GM19099 (cell line): ENCODE results near the gene BRD9.

Source experiments
- POLR2A ChIP-seq: IDR thresholded peaks from 3 replicates; pipeline ENCODE4 v1.6.1; 2011; ENCODE audit warnings: low read depth; ENCODE audit not compliant: insufficient read length; ENCODE audit errors: extremely low read depth

BRD9 gene

GRCh38 chr5:926417-927171 lies 34.0 kb upstream of the BRD9 start:
- TF ChIP-seq POLR2A: no peak

- TF ChIP-seq POLR2A: no peak
Observed at GRCh38 chr5:923281-923873, 30.8 kb upstream of the BRD9 start.

GRCh38 chr5:922436-923280 lies 30.1 kb upstream of the BRD9 start:
- no peak for TF ChIP-seq POLR2A

GRCh38 chr5:921456-922435 lies 29.1 kb upstream of the BRD9 start:
- no peak for TF ChIP-seq POLR2A

- no peak for TF ChIP-seq POLR2A
Observed at GRCh38 chr5:920321-920720, 27.7 kb upstream of the BRD9 start.

- TF ChIP-seq POLR2A: no peak
Observed at GRCh38 chr5:919356-920000, 26.9 kb upstream of the BRD9 start.

- no peak for TF ChIP-seq POLR2A
Observed at GRCh38 chr5:916441-917293, 24.1 kb upstream of the BRD9 start.

GRCh38 chr5:915946-916345 lies 23.3 kb upstream of the BRD9 start:
- no peak for TF ChIP-seq POLR2A

- TF ChIP-seq POLR2A: no peak
Observed at GRCh38 chr5:914612-915011, 22.0 kb upstream of the BRD9 start.

- no peak for TF ChIP-seq POLR2A
Observed at GRCh38 chr5:914174-914573, 21.6 kb upstream of the BRD9 start.

- TF ChIP-seq POLR2A: no peak
Observed at GRCh38 chr5:912280-913091, 19.9 kb upstream of the BRD9 start.

GRCh38 chr5:911601-912000 lies 19.0 kb upstream of the BRD9 start:
- TF ChIP-seq POLR2A: no peak
